Measurements from ENCODE around the gene PYGB.

DNA sequence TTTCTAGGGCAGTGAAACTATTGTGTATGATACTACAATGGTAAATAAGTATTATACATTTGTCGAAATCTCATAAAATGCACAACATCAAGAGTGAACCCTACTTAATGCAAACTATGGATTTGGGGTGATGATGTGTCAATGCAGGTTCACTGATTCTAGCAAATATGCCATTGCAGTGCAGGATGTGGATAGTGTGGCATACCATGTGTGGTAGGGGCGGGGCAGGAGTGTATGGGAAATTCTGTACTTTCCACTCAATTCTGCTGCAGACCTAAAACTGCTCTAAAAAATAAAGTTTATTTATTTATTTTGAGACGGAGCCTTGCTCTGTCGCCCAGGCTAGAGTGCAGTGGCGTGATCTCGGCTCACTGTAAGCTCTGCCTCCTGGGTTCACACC, 98.5 kb downstream of the PYGB start:
- TF ChIP-seq, protein P1, sequence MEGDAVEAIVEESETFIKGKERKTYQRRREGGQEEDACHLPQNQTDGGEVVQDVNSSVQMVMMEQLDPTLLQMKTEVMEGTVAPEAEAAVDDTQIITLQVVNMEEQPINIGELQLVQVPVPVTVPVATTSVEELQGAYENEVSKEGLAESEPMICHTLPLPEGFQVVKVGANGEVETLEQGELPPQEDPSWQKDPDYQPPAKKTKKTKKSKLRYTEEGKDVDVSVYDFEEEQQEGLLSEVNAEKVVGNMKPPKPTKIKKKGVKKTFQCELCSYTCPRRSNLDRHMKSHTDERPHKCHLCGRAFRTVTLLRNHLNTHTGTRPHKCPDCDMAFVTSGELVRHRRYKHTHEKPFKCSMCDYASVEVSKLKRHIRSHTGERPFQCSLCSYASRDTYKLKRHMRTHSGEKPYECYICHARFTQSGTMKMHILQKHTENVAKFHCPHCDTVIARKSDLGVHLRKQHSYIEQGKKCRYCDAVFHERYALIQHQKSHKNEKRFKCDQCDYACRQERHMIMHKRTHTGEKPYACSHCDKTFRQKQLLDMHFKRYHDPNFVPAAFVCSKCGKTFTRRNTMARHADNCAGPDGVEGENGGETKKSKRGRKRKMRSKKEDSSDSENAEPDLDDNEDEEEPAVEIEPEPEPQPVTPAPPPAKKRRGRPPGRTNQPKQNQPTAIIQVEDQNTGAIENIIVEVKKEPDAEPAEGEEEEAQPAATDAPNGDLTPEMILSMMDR (IDR thresholded peaks at IDR 0.05), result no peak
- TF ChIP-seq ZFX (IDR thresholded peaks at IDR 0.05; ENCODE audit: borderline replicate concordance), result no peak

All from 22Rv1 (cell line).